Spleen (tissue), 11 donors: Measurements from ENCODE around the gene TEX51. TPM values are rescaled to one million over a fixed set of nuclear protein-coding genes. Genes with fewer than 3 reads are reported as not detected.

Experiments used
- DNase-seq: peaks from one replicate; pipeline ENCODE4 v3.0.0-alpha.2; 2020
- H3K27ac ChIP-seq, 8 donors: fragments of 200-600 bp; sonication (generic) in 7 of 8; 1 replicate in 4 of 8; 2 replicates in 4 of 8; pipeline versions ENCODE4 v1.5.0 to v1.8.0; 2016 to 2021; ENCODE audit warnings: inconsistent platforms in 4 of 8, mild to moderate bottlenecking in 4 of 8, moderate library complexity in 1 of 8
- H3K27me3 ChIP-seq, 7 donors: fragments of 200-600 bp; sonication (generic) in 6 of 7; replicated peaks in 1 of 7; 1 replicate in 4 of 7; 2 replicates in 3 of 7; pipeline versions ENCODE4 v1.5.0 to v1.8.0; 2016 to 2021; ENCODE audit warnings: inconsistent platforms in 3 of 7, mild to moderate bottlenecking in 1 of 7
- H3K36me3 ChIP-seq, 6 donors: fragments of 200-600 bp; sonication (generic) in 5 of 6; 1 replicate in 4 of 6; 2 replicates in 2 of 6; pipeline versions ENCODE4 v1.5.0 to v1.8.0; 2016 to 2021; ENCODE audit warnings: inconsistent platforms in 2 of 6
- H3K4me1 ChIP-seq, 6 donors: fragments of 200-600 bp; sonication (generic) in 5 of 6; 1 replicate in 3 of 6; 2 replicates in 3 of 6; pipeline versions ENCODE4 v1.5.0 to v1.8.0; 2016 to 2021; ENCODE audit warnings: inconsistent platforms in 3 of 6
- H3K4me3 ChIP-seq, 8 donors: fragments of 200-600 bp; sonication (generic) in 7 of 8; 1 replicate in 4 of 8; 2 replicates in 4 of 8; pipeline versions ENCODE4 v1.5.0 to v1.8.0; 2016 to 2021; ENCODE audit warnings: inconsistent platforms in 4 of 8, mild to moderate bottlenecking in 4 of 8, moderate library complexity in 2 of 8
- H3K9me3 ChIP-seq, 8 donors: fragments of 200-600 bp; sonication (generic) in 7 of 8; 1 replicate in 4 of 8; 2 replicates in 4 of 8; pipeline versions ENCODE4 v1.5.0 to v1.8.0; 2016 to 2021; ENCODE audit warnings: inconsistent platforms in 4 of 8
- POLR2A ChIP-seq, 3 donors: fragments of 450-650 bp; IDR thresholded peaks; one replicate each; pipeline ENCODE4 v1.5.1; 2017; ENCODE audit warnings: antibody characterized with exemption in 3 of 3, mild to moderate bottlenecking in 1 of 3
- POLR2AphosphoS5 ChIP-seq, 3 donors: sonication (generic); formaldehyde crosslinking; IDR thresholded peaks; one replicate each; pipeline ENCODE4 v1.5.1; 2017; ENCODE audit warnings: antibody characterized with exemption in 3 of 3
- WGBS, 5 donors: extraction: QIAGEN DNeasy Blood & Tissue Kit in 3 of 5; methylation state at CpG; one replicate each; pipeline versions ENCODE4 v1.1.5 to v1.1.7; 2013 to 2018; 5-methylcytosine and 5-hydroxymethylcytosine counted together
- intact Hi-C: fragments of 100-400 bp; cut with DNase I; formaldehyde crosslinking; loops from one replicate; pipeline ENCODE4 v1.15.0; 2023; ENCODE audit warnings: low total_unique reads
- polyA plus RNA-seq, 3 donors: library from polyadenylated mRNA; stranded (reverse); fragments of 200-250 nt; gene quantifications; one replicate each; pipeline ENCODE4 v1.2.1, GENCODE V29; 2013
- total RNA-seq, 7 donors: library from RNA; depleted of rRNA in 3 of 7; stranded (reverse); fragments of >200 nt in 3 of 7; fragmentation: NEBNext Ultra II Directional in 4 of 7; extraction: Animal tissue kit (Norgen Biotek cat#: 25700) in 4 of 7; gene quantifications; one replicate each; pipeline versions ENCODE4 v1.1.0 to v1.2.1, GENCODE V29; 2016 to 2021
- TF ChIP-seq, protein P1 (sequence below), 11 experiments: fragments of 200-600 bp in 7 of 11; fragments of 450-650 bp in 4 of 11; sonication (generic) in 4 of 11; IDR thresholded peaks in 8 of 11; conservative IDR thresholded peaks in 3 of 11; 1 replicate in 7 of 11; 2 replicates in 4 of 11; pipeline versions ENCODE4 v1.4.0 to v1.8.0; 2016 to 2021; ENCODE audit warnings: antibody characterized with exemption in 11 of 11, inconsistent platforms in 4 of 11, mild to moderate bottlenecking in 1 of 11
- donor health status: healthy with polysubstance abuse.
- donor health status: DM: no; HTN: no; CAD: no; lungs with moderate emphysema.
- donor health status: DM: no; HTN: no; CAD: no.
- donor health status: Bipolar disorder and iron deficiency.
- donor health status: healthy.
- donor health status: DM: no; HTN: no; CAD: no.
- donor health status: DM: yes; HTN: yes; CAD: no.

Gene TEX51
- total and polyA plus RNA-seq, 10 donors: not detected

DNA sequence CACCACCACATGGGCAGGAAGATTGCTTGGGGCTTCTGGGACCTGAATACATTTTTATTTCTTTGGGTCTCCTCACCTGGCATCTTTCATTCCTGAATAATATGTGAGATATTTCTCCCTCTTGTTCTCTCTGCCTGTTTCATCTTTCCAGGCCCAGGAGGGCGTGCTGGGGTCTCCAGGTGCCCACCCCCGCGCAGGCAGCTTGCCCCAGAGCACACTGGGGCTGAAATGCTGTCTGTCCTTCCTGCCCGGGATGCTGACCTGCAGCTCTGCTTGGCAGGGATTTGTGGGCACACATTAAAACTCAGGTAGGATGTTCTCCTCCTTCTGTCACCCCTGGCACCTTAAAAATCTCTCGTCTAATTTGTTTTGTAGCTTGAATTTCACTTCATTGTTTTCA, 39.7 kb upstream of the TEX51 start:
- WGBS, 5 donors: 47 to 80% (median 65%) methylated on average over 5 of the region's 5 CpGs
- DNase-seq: no peak
- intact Hi-C loops: no loop called here

DNA sequence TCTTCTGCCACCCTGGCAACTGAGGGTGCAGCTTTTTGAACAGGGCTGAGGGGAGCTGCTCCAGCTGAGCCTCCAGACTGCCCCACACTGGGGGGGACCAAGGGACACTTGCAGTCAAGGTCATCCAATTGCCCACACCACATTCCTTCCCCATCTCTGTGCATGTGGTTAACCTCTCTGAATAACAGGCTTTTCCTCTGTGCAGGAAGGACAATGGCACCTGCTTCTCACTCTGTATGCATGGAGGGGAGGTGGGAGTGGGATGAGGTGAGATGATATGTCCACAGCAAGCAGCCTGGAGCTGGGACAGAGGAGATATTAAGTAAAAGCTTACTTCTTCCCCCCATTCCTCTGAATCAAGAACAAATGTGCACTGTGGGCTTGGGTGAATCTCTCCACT, 39.1 kb upstream of the TEX51 start:
- Histone ChIP-seq H3K36me3 (no peaks in the 10 kb centered on the region), H3K4me1 (no peaks in the 10 kb centered on the region), H3K9me3 (no peaks in the 10 kb centered on the region), H3K27me3 (no peaks in the 10 kb centered on the region), H3K27ac (no peak overlapping the region), H3K4me3 (no peak overlapping the region)
- no peak for TF ChIP-seq POLR2AphosphoS5 (IDR thresholded peaks at IDR 0.05)
- TF ChIP-seq POLR2A (IDR thresholded peaks at IDR 0.05): no peak
- TF ChIP-seq, protein P1, sequence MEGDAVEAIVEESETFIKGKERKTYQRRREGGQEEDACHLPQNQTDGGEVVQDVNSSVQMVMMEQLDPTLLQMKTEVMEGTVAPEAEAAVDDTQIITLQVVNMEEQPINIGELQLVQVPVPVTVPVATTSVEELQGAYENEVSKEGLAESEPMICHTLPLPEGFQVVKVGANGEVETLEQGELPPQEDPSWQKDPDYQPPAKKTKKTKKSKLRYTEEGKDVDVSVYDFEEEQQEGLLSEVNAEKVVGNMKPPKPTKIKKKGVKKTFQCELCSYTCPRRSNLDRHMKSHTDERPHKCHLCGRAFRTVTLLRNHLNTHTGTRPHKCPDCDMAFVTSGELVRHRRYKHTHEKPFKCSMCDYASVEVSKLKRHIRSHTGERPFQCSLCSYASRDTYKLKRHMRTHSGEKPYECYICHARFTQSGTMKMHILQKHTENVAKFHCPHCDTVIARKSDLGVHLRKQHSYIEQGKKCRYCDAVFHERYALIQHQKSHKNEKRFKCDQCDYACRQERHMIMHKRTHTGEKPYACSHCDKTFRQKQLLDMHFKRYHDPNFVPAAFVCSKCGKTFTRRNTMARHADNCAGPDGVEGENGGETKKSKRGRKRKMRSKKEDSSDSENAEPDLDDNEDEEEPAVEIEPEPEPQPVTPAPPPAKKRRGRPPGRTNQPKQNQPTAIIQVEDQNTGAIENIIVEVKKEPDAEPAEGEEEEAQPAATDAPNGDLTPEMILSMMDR (IDR thresholded peaks at IDR 0.05 in 8 of 11, conservative IDR thresholded peaks at IDR 0.05 in 3 of 11): no peak
- peak; percentile 65 for DNase-seq
- intact Hi-C loops: no loop called here

More for the DNA sequence above, 39.7 kb upstream of the TEX51 start:
- Histone ChIP-seq H3K27ac (no peak overlapping the region), H3K4me1 (no peaks in the 10 kb centered on the region), H3K4me3 (no peak overlapping the region), H3K36me3 (no peaks in the 10 kb centered on the region), H3K9me3 (no peaks in the 10 kb centered on the region), H3K27me3 (no peaks in the 10 kb centered on the region)
- TF ChIP-seq POLR2A (IDR thresholded peaks at IDR 0.05) (no peak), POLR2AphosphoS5 (IDR thresholded peaks at IDR 0.05) (no peak)
- TF ChIP-seq, protein P1 (IDR thresholded peaks at IDR 0.05 in 8 of 11, conservative IDR thresholded peaks at IDR 0.05 in 3 of 11): no peak

DNA sequence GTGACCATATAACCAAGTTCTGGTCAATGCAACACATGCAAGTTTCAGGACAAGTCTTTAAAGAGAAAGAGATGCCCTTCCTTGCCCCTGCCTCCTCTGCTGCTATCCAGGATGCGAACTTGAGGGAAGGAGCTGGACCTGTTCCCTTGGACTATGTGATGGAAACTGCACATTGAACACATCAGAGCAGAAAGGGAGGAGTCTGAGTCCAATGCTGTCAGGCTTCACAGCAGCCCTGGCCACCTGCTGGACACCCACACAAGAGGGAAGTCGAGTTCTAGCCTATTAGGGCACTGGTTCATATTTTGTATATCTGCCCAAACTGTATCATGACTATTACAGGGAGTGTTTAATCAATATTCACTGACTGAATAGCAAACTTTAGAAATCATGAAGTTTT, 38.3 kb upstream of the TEX51 start:
- H3K27me3 ChIP-seq: no peaks in the 10 kb centered on the region
- no peaks in the 10 kb centered on the region for H3K36me3 ChIP-seq
- no peak for TF ChIP-seq POLR2A (IDR thresholded peaks at IDR 0.05)
- TF ChIP-seq POLR2AphosphoS5 (IDR thresholded peaks at IDR 0.05): no peak
- TF ChIP-seq, protein P1 (IDR thresholded peaks at IDR 0.05 in 8 of 11, conservative IDR thresholded peaks at IDR 0.05 in 3 of 11): no peak
- no peak overlapping the region for H3K27ac ChIP-seq
- H3K9me3 ChIP-seq: no peaks in the 10 kb centered on the region
- 70 to 82% (median 76%) methylated on average over 2 of the region's 2 CpGs for WGBS, 5 donors
- H3K4me3 ChIP-seq: no peak overlapping the region
- no peaks in the 10 kb centered on the region for H3K4me1 ChIP-seq
- no peak for DNase-seq
- intact Hi-C loops: no loop called here

DNA sequence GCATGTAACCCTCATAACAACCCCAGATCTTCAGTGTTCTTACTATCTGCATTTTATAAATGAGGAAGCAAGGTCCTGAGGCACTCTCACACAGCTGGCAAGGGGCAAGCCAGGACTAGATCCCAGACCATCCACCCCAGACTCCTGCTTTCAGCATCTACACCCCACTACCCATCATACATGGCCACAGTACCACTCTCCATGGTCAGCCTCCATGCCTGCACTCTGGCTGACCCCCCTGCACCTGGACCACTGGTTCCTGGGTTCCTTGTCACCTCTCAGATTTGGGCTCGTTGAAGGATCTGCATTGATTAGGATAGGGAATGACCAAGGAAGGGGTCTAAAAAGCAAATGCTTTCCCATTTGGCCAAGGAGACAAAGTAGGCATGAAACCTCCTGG, 36.0 kb upstream of the TEX51 start:
- Histone ChIP-seq H3K36me3 (no peaks in the 10 kb centered on the region), H3K9me3 (peaks cover 0 to 12% (median 6%) of the 10 kb centered on the region in 8 donors), H3K27ac (no peak overlapping the region), H3K4me1 (no peaks in the 10 kb centered on the region), H3K27me3 (no peaks in the 10 kb centered on the region), H3K4me3 (no peak overlapping the region)
- WGBS, 5 donors: 64 to 100% (median 76%) methylated on average over 1 of the region's 1 CpG
- DNase-seq: no peak
- intact Hi-C loops: no loop called here
- TF ChIP-seq, protein P1 (IDR thresholded peaks at IDR 0.05 in 8 of 11, conservative IDR thresholded peaks at IDR 0.05 in 3 of 11): no peak
